ENCODE results near the gene SORBS1.

The SORBS1 gene

DNA sequence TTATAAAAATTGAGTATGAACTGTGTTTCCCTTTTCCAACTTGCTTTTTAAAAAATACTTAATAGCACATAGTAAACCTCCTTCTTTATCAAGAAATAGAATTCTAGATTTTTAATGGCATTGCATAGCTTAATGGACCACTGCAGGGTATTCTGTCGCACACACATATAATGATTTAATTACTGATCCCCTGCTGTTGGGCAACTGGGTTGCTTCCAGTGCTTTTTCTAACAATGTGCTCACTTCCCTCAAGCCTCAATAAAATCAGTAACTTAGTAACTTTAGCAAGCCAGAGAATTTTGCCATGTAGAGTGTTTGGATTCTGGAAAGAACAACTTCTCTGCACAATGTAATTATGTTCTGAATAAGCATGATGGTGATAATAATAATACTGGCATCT is 221.3 kb downstream of the SORBS1 start:
- no peak for TF ChIP-seq POLR2A (IDR thresholded peaks at IDR 0.05; ENCODE audit: low read length)
- no peak for DNase-seq

DNA sequence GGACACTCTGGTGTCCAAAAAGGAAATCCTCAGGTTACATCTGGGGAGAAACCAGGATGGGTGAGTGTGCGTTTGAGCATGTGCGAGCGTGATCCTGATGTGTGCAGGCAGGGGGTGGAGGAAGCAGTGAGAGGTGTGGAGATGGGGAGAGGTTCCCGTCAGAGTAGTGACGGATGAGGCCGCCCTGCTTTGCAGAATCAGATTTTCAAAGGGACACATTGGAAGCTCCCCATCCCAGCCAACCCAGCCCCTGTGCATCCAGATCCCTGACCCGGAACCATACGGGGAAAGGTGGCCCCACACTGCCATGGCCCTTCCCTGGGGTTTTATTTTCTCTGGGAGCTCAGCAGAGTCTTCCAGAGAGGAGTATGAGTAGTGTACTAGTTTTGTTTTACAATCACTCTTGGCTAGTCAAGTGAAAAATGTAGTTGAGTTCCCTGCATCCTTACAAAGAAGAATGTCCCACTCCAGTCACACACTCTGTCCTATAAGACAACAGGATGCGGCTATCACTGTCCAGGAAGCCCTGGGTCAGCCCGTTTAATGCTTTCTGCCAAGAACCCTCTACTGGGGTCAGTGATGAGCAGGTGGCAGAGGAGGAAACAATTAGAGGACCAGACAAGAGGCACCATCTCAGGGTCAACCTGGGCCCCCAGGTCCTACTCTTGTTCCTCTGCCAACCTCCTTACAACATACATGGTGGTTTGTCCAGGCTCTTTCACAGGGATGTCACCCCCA is 223.6 kb downstream of the SORBS1 start:
- no peak for TF ChIP-seq POLR2A (IDR thresholded peaks at IDR 0.05; ENCODE audit: low read length)
- no peak for TF ChIP-seq GATA1 (IDR thresholded peaks at IDR 0.05; ENCODE audit: low read depth, low read length)
- DNase-seq: no peak

- TF ChIP-seq GATA1 (IDR thresholded peaks at IDR 0.05; ENCODE audit: low read depth, low read length): no peak
- TF ChIP-seq POLR2A (IDR thresholded peaks at IDR 0.05; ENCODE audit: low read length): no peak
Measured at GRCh38 chr10:95336702-95337101, 224.5 kb downstream of the SORBS1 start.

GRCh38 chr10:95335933-95336699 is 225.1 kb downstream of the SORBS1 start:
- no peak for TF ChIP-seq GATA1 (IDR thresholded peaks at IDR 0.05; ENCODE audit: low read depth, low read length)
- no peak for TF ChIP-seq POLR2A (IDR thresholded peaks at IDR 0.05; ENCODE audit: low read length)
- DNase-seq: no peak

More at GRCh38 chr10:95336702-95337101, 224.5 kb downstream of the SORBS1 start:
- DNase-seq: peak in 1 of 2 experiments; percentile 19

- DNase-seq: no peak
- TF ChIP-seq POLR2A (IDR thresholded peaks at IDR 0.05; ENCODE audit: low read length): no peak
Measured at GRCh38 chr10:95334805-95335144, 226.4 kb downstream of the SORBS1 start.

- no peak for TF ChIP-seq POLR2A (IDR thresholded peaks at IDR 0.05; ENCODE audit: low read length)
- TF ChIP-seq GATA1 (IDR thresholded peaks at IDR 0.05; ENCODE audit: low read depth, low read length): no peak
- DNase-seq: no peak
Measured at GRCh38 chr10:95333997-95334804, 227.0 kb downstream of the SORBS1 start.

- no peak for DNase-seq
- TF ChIP-seq GATA1 (IDR thresholded peaks at IDR 0.05; ENCODE audit: low read depth, low read length) (no peak), POLR2A (IDR thresholded peaks at IDR 0.05; ENCODE audit: low read length) (no peak)
Measured at GRCh38 chr10:95332666-95333249, 228.4 kb downstream of the SORBS1 start.

DNA sequence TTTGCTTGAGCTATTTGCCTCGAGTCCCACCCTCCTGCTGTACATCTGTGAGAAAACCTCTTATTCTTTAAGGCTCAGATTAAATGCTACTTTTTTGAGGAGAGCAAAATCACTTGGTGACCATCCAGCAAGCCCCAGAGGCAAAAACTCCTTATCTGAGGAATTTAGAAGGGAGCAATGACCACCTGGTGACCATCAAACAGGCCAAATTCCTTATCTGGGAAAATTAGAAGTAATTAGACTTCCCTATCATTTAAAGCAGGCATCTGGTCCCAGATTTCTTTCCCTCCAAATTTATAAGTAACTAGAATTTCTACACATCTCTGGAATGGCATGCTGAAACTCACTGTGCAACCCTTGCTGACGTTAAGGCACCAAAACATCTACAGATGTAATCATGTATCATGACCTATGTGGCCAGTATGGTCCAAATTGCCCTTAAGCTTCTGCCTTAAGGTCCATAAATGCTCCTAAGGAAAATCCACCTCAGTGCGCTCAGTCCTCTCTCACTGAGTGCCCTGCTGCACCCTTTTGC is 229.5 kb downstream of the SORBS1 start:
- TF ChIP-seq GATA1 (IDR thresholded peaks at IDR 0.05; ENCODE audit: low read depth, low read length) (no peak), POLR2A (IDR thresholded peaks at IDR 0.05; ENCODE audit: low read length) (no peak)
- DNase-seq: no peak

GRCh38 chr10:95330966-95331453 is 230.2 kb downstream of the SORBS1 start:
- TF ChIP-seq POLR2A (IDR thresholded peaks at IDR 0.05; ENCODE audit: low read length) (no peak), GATA1 (IDR thresholded peaks at IDR 0.05; ENCODE audit: low read depth, low read length) (no peak)
- DNase-seq: no peak

- TF ChIP-seq POLR2A (IDR thresholded peaks at IDR 0.05; ENCODE audit: low read length) (no peak), GATA1 (IDR thresholded peaks at IDR 0.05; ENCODE audit: low read depth, low read length) (no peak)
- DNase-seq: no peak
Measured at GRCh38 chr10:95329296-95329695, 231.9 kb downstream of the SORBS1 start.

- TF ChIP-seq GATA1 (IDR thresholded peaks at IDR 0.05; ENCODE audit: low read depth, low read length) (no peak), POLR2A (IDR thresholded peaks at IDR 0.05; ENCODE audit: low read length) (no peak)
- no peak for DNase-seq
Measured at GRCh38 chr10:95328013-95328412, 233.2 kb downstream of the SORBS1 start.

- DNase-seq: no peak
Measured at GRCh38 chr10:95327367-95327766, 233.8 kb downstream of the SORBS1 start.

GRCh38 chr10:95326396-95326795 is 234.8 kb downstream of the SORBS1 start:
- no peak for DNase-seq
- TF ChIP-seq POLR2A (IDR thresholded peaks at IDR 0.05; ENCODE audit: low read length) (no peak), GATA1 (IDR thresholded peaks at IDR 0.05; ENCODE audit: low read depth, low read length) (no peak)

More at GRCh38 chr10:95327367-95327766, 233.8 kb downstream of the SORBS1 start:
- TF ChIP-seq POLR2A (IDR thresholded peaks at IDR 0.05; ENCODE audit: low read length): no peak
- no peak for TF ChIP-seq GATA1 (IDR thresholded peaks at IDR 0.05; ENCODE audit: low read depth, low read length)
